HG03196 (cell line): ENCODE measurements around the gene HOXD4.

Experiments used
- ATAC-seq: cut with Tn5 transposase; IDR thresholded peaks from one replicate; pipeline ENCODE4 v1.9.1; 2021; ENCODE audit not compliant: unreplicated experiment

HOXD4 gene

DNA sequence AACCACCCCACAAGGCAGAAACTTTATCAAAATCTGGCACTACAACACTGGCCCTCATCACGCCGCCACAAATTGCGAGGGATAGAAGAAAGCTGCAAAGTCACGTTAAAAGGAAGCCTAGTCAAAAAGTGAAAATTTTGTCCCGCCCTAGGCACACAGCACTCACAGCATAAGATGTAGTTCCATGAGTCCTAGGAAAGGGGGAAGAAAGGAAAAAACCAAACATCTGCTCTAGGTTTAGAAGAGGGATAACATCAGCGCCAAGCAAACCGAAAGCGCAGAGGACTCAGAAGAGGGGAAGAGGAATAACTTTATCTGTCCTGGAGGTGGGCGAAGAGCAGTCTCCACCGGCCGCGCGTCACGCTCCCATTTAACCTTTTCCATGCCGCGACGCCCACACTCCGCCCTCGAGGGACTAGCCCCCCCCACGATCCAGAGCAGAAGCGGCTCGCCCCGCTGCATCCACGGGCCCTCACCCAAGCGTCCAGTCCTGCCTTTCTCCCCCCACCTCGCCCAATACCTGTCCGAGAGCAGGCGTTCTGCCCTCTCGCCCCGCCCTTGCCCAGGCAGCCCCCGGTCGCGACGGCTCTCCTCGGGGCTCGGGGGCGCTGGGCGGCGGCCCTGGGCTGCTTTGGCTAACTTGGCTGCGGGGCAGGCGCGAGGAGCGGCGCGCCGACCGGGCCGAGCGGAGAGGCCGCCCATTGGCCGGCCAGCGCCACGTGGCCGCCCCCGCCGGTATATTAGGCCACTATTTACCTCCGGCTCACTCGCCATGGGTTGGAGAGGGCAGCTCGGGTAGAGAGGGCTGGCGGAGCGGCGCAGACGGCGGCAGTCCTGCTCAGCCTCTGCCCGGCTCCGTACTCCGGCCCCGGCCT is 36.8 kb downstream of the HOXD4 start, which contains the start of gene HOXD1:
Gene HOXD1, plus strand, starts transcription at position 770 of the 875 bp plus-strand sequence. CDS start 134 bp downstream, outside the sequence.
- ATAC-seq: no peak

- no peak for ATAC-seq
These were observed 37.7 kb downstream of the HOXD4 start for GRCh38 chr2:176188774-176189680.

DNA sequence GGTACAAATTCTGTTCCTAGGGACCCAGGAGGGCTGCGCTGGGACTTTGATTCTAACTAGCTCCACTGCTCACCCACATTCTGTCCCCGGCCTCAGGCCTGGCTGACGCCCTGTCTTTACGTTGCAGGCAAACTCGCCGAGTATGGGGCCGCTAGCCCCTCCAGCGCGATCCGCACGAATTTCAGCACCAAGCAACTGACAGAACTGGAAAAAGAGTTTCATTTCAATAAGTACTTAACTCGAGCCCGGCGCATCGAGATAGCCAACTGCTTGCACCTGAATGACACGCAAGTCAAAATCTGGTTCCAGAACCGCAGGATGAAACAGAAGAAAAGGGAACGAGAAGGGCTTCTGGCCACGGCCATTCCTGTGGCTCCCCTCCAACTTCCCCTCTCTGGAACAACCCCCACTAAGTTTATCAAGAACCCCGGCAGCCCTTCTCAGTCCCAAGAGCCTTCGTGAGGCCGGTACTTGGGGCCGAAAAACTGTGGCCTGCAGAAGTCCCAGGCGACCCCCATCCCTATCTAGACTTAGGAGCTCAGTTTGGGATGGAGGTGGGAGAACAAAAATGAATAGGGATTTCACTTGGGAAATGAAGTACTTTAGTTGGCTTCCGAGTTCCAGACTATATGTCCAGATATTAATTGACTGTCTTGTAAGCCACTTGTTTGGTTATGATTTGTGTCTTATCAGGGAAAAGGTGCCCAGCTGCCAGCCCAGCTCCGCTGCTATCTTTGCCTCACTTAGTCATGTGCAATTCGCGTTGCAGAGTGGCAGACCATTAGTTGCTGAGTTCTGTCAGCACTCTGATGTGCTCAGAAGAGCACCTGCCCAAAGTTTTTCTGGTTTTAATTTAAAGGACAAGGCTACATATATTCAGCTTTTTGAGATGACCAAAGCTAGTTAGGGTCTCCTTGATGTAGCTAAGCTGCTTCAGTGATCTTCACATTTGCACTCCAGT is 38.6 kb downstream of the HOXD4 start:
- no peak for ATAC-seq

DNA sequence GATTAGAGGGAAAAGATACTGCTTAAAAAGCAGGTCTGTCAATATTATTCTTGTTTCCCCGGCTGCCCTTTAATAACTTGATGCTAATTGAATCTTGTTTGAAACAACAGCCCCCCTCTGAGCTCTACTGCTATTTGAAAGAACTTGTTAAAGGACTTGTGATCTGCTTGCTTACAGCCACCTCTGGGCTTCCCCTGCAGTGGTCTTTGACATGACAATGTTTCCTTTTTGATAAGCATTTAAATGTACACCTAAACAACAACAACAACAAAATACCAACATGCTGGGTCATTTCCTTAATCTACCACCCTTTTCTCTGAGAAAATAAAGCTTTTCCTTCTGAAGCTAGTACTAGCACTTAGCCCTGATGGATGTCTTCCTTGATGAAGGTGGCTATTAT is 41.0 kb downstream of the HOXD4 start:
- no peak for ATAC-seq

GRCh38 chr2:176193048-176193447 is 41.7 kb downstream of the HOXD4 start:
- no peak for ATAC-seq

DNA sequence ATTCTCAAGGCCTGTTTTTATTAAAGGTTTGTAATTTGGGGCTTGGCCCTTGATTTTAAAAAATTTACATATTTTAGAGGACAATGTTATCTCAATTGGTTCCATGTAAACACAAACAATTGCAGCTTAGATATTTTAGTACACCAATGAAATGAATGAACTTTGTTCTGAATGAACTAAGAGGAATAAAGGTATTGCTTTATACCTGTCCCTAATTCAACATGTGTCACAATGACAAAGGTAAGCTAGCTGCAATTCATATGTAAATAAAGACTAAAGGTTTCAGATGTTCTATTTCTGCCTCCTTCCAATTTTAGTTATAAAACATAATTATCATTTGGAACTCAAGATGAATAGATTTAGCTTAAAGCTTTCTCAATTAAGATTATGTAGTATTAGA is 48.6 kb downstream of the HOXD4 start:
- ATAC-seq: no peak

DNA sequence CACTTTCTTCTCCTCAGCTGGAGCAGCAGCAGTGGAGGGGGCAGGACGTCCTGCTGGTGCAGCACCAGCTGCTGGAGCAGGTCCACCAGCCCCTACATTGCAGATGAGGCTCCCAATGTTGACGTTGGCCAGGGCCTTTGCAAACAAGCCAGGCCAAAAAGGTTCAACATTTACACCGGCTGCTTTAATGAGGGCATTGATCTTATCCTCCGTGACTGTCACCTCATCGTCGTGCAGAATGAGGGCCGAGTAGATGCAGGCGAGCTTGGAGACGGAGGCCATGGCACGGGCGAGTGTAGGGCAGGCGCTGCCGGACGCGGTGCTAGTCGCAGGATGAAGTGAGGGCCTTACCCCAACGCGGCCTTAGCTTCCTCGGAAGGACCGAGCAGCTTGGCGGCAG is 49.6 kb downstream of the HOXD4 start:
- ATAC-seq: no peak

- no peak for ATAC-seq
These were observed 51.1 kb downstream of the HOXD4 start for GRCh38 chr2:176202491-176202890.
